Right cardiac atrium (tissue), 5 donors: ENCODE results near the gene HDAC5. TPM values are rescaled to one million over a fixed set of nuclear protein-coding genes. Genes with fewer than 3 reads are reported as not detected.
"Not testable (repeated sequence)": the region's sequence is repeated elsewhere in the genome, so short reads cannot be mapped to it uniquely, and the experiment has no call there.

ENCODE experiments used
- ATAC-seq, 2 donors: fragments of 200-7000 bp; cut with Tn5 transposase; one replicate each; pipeline versions ENCODE4 v1.8.0 to v1.9.1; 2020; ENCODE audit warnings: moderate library complexity in 2 of 2, mild to moderate bottlenecking in 1 of 2
- DNase-seq, 3 donors: peaks; one replicate each; pipeline ENCODE4 v3.0.0-alpha.2; 2020
- H3K27ac ChIP-seq: one replicate; pipeline ENCODE4 v1.5.1; 2013; ENCODE audit warnings: mild to moderate bottlenecking, low read length, control low read depth, moderate library complexity
- H3K27me3 ChIP-seq: one replicate; pipeline ENCODE4 v1.6.1; 2013; ENCODE audit not compliant: control insufficient read depth, insufficient read depth
- H3K4me1 ChIP-seq: one replicate; pipeline ENCODE4 v1.6.1; 2013; ENCODE audit warnings: low read length; ENCODE audit not compliant: control insufficient read depth, insufficient read depth
- H3K4me3 ChIP-seq: one replicate; pipeline ENCODE4 v1.5.1; 2013; ENCODE audit warnings: low read length, control low read depth
- H3K9me3 ChIP-seq: one replicate; pipeline ENCODE4 v1.6.1; 2013; ENCODE audit warnings: low read length; ENCODE audit not compliant: control insufficient read depth
- WGBS: extraction: QIAGEN DNeasy Blood & Tissue Kit; methylation state at CpG from one replicate; pipeline ENCODE4 v1.1.7; 2013; 5-methylcytosine and 5-hydroxymethylcytosine counted together
- intact Hi-C, 4 donors: fragments of 100-400 bp; cut with DNase I; formaldehyde crosslinking; loops; one replicate each; pipeline versions ENCODE4 v1.11.0 to v1.14.0; 2022 to 2023
- polyA plus RNA-seq: library from polyadenylated mRNA; stranded (reverse); fragments of 200-250 nt; gene quantifications from one replicate; pipeline ENCODE4 v1.2.3, GENCODE V29; 2013
- total RNA-seq, 4 donors: library from RNA; stranded (reverse); fragmentation: NEBNext Ultra II Directional; extraction: Animal tissue kit (Norgen Biotek cat#: 25700); gene quantifications; one replicate each; pipeline ENCODE4 v1.2.1, GENCODE V29; 2021
- donor health status: healthy with polysubstance abuse.
- donor health status: DM: no; HTN: yes; CAD: no.
- donor health status: DM: no; HTN: no; CAD: no.
- donor health status: DM: no; HTN: yes; CAD: no; lungs with severe emphysema.
- donor health status: DM: yes; HTN: yes; CAD: no.

Gene HDAC5
- total and polyA plus RNA-seq, 5 donors: 47.9 to 89.2 (median 72.4) TPM

DNA sequence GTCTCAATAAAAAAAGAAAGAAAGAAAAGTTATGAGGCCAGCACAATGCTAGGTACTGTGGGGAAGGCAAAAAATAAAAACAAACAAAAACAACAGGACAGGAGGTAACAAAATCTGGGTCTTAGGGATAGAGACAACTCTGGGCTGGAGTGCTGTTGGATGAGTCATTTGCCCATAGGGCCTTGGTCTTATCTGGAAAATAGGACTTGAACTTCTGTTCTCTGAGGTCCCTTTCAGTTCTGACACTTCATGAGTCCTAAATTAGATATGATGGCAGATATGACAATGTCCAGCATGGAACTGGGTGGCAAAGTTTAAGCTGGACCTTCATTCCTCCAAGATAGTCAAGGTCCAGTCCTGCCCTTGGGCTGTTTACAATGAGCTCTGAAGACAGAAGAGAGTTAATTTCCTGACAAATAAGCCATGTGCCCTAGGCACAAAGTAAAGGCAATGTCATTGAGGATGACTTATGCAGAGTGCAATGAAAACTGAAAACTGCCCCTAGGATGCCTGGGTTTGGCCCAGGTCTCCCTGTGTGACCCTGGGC is 8.9 kb upstream of the HDAC5 start:
- ATAC-seq: no peak

DNA sequence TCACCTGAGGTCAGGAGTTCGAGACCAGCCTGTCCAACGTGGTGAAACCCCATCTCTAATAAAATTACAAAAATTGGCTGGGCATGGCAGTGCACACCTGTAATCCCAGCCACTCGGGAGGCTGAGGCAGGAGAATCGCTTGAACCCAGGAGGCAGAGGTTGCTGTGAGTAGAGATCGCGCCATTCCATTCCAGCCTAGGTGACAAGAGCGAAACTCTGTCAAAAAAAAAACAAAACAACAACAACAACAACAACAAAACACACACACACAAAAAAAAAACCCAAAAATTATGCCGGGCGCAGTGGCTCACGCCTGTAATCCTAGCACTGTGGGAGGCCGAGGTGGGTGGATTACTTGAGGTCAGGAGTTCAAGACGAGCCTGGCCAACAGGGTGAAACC is 7.9 kb upstream of the HDAC5 start:
- 94% methylated on average over 12 of the region's 12 CpGs for WGBS
- H3K27ac ChIP-seq, H3K4me3 ChIP-seq, H3K9me3 ChIP-seq, H3K4me1 ChIP-seq, H3K27me3 ChIP-seq, intact Hi-C loops, DNase-seq, ATAC-seq: not testable (repeated sequence)

More for the DNA sequence above, 8.9 kb upstream of the HDAC5 start:
- H3K27ac ChIP-seq: no peak overlapping the region
- no peak for DNase-seq
- intact Hi-C loops: no loop called here
- no peak overlapping the region for H3K4me3 ChIP-seq
- no peaks in the 10 kb centered on the region for H3K9me3 ChIP-seq
- no peaks in the 10 kb centered on the region for H3K27me3 ChIP-seq
- H3K4me1 ChIP-seq: no peaks in the 10 kb centered on the region

GRCh38 chr17:44130693-44131349 is 7.4 kb upstream of the HDAC5 start:
- intact Hi-C loops: no loop called here
- Histone ChIP-seq H3K4me1 (no peaks in the 10 kb centered on the region), H3K4me3 (no peak overlapping the region), H3K9me3 (no peaks in the 10 kb centered on the region), H3K27me3 (no peaks in the 10 kb centered on the region), H3K27ac (no peak overlapping the region)
- no peak for ATAC-seq
- DNase-seq: peak in 1 of 3 donors; percentile 6
- WGBS: 86% methylated on average over 5 of the region's 5 CpGs

DNA sequence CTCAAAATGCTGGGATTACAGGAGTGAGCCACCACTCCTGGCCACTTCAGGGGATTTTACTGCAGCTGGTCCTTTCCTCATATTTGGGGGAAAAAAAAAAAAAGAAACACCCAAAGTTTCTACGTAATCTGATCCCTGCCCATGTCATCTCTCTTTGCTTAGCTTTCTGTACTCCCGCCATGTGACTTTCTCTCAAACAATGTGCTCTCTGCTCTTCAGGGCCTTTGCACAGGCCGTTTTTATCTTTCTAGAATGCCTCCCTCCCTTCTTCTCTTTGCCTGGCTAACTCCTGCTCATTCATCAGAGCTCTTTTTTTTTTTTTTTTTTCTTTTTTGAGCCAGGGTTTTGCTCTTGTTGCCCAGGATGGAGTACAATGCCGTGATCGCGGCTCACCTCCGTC is 4.9 kb upstream of the HDAC5 start:
- WGBS: 87% methylated on average over 7 of the region's 7 CpGs
- Histone ChIP-seq H3K27ac (no peak overlapping the region), H3K9me3 (no peaks in the 10 kb centered on the region), H3K4me1 (no peaks in the 10 kb centered on the region), H3K4me3 (no peak overlapping the region), H3K27me3 (no peaks in the 10 kb centered on the region)
- DNase-seq (no peak), ATAC-seq (no peak)
- intact Hi-C loops: no loop called here

GRCh38 chr17:44124118-44124438 is 637 bp upstream of the HDAC5 start:
- no peak for DNase-seq
- WGBS: 3% methylated on average over 8 of the region's 8 CpGs
- Histone ChIP-seq H3K4me1 (peaks cover 11% of the 10 kb centered on the region), H3K27me3 (no peaks in the 10 kb centered on the region), H3K9me3 (no peaks in the 10 kb centered on the region), H3K27ac (peak overlapping the region; percentile 88), H3K4me3 (peak overlapping the region; percentile 95)
- no peak for ATAC-seq
- intact Hi-C loops: no loop called here

DNA sequence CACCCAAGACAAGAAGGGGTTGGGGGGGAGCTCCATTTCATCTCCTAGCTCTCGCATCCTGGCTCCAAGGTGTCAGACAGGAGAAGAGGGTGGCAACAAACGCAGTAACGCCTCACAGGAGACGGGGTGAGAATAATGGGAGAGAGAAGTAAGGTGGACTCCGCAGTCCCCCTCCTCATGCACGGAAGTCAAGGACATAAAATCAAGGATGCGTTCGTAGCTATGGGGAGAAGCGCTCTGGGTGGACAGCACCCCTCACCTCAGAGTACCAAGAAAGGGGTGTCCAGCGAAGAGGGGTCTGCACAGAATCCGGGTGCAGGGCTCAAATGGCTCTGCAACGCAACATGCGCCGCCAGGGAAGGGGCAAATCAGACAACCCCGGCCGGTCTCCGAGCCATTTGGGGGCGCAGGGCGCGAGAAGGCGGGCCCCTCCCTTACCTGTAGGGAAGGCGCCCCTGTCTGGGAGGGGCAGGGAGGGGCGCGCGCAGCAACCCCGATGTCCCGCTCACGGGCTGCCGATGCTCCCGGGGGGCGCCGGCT is 555 bp downstream of the HDAC5 start:
- DNase-seq: no peak
- peaks cover 11% of the 10 kb centered on the region for H3K4me1 ChIP-seq
- intact Hi-C loops: no loop called here
- no peaks in the 10 kb centered on the region for H3K9me3 ChIP-seq
- WGBS: 1% methylated on average over 30 of the region's 32 CpGs
- no peaks in the 10 kb centered on the region for H3K27me3 ChIP-seq
- H3K4me3 ChIP-seq: peak overlapping the region; percentile 95
- H3K27ac ChIP-seq: peak overlapping the region; percentile 73
- ATAC-seq: peak in 1 of 2 donors; percentile 7

DNA sequence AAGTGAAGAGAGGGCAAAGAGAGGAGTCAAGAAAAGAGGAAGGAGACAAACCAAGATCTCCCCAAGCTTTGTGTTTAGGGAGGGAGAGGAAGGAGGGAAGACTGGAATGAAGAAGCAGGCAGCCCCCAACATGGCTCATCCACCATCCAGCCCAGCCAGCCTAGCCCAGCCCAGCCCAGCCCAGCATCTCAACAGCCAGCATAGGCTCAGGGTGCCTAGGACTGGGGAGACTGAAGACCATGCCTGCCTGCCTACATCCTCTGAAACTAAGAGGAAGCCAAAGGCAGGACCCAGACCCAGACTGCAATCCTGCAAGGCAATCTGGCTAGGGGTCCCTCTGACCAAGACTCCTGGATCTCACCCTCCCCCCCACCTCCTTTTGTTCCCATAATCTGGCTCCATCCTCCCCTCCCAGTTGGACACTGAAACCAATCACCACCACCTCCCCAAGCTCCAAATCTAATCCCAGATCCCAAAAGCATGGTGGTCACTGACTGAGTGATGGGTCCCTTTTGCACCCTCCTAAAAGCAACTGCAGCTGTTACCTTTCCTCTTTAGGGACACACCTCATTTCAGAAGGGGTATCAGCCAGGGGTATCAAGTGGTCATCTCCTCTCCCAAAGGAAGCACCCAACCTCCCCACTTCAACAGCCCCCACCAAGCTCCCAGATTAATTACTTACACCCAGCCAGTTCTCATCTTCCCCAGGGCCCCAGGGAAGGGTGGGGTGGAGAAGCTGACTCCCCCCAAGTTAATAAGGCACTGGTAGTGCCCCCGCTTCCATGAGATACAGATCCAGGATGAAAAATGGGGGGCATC is 1.2 kb downstream of the HDAC5 start:
- H3K4me1 ChIP-seq: peaks cover 11% of the 10 kb centered on the region
- ATAC-seq (no peak), DNase-seq (peak in 1 of 3 donors; percentile 19)
- 36% methylated on average over 1 of the region's 1 CpG for WGBS
- intact Hi-C loops: no loop called here
- peak overlapping the region; percentile 95 for H3K4me3 ChIP-seq
- no peaks in the 10 kb centered on the region for H3K27me3 ChIP-seq
- no peaks in the 10 kb centered on the region for H3K9me3 ChIP-seq
- H3K27ac ChIP-seq: no peak overlapping the region

GRCh38 chr17:44120851-44121605 is 2.4 kb downstream of the HDAC5 start:
- intact Hi-C loops: no loop called here
- 38% methylated on average over 9 of the region's 9 CpGs for WGBS
- Histone ChIP-seq H3K9me3 (no peaks in the 10 kb centered on the region), H3K27me3 (no peaks in the 10 kb centered on the region), H3K4me1 (peaks cover 11% of the 10 kb centered on the region), H3K4me3 (no peak overlapping the region), H3K27ac (no peak overlapping the region)
- peak in 1 of 3 donors; percentile 27 for DNase-seq
- ATAC-seq: no peak

GRCh38 chr17:44120281-44120680 is 3.2 kb downstream of the HDAC5 start:
- H3K9me3 ChIP-seq, H3K27me3 ChIP-seq, H3K4me3 ChIP-seq, H3K27ac ChIP-seq, DNase-seq, ATAC-seq, intact Hi-C loops: not testable (repeated sequence)
- 91% methylated on average over 11 of the region's 11 CpGs for WGBS
- peaks cover 11% of the 10 kb centered on the region for H3K4me1 ChIP-seq

GRCh38 chr17:44119798-44120197 is 3.6 kb downstream of the HDAC5 start:
- H3K27ac ChIP-seq: no peak overlapping the region
- H3K4me1 ChIP-seq: peaks cover 11% of the 10 kb centered on the region
- no peaks in the 10 kb centered on the region for H3K9me3 ChIP-seq
- intact Hi-C loops: loop anchor here in 1 of 4 donors (10.0 kb wide), 1 partner anchor 105 kb away; the partner anchor contains the start of gene TMEM101
- ATAC-seq: no peak
- 94% methylated on average over 2 of the region's 2 CpGs for WGBS
- H3K27me3 ChIP-seq: no peaks in the 10 kb centered on the region
- H3K4me3 ChIP-seq: no peak overlapping the region
- DNase-seq: no peak
